Measurements from ENCODE around the gene PPP1R3D. TPM values are rescaled to one million over a fixed set of nuclear protein-coding genes. Genes with fewer than 3 reads are reported as not detected.

PPP1R3D gene
- total RNA-seq, 1 experiment from 2014 or later: 3.1 TPM

GRCh38 chr20:59977086-59977485 is 37.0 kb upstream of the PPP1R3D start:
- Histone ChIP-seq H3K9me3 (ENCODE audit: control insufficient read depth, low read depth, low read length) (no peaks in the 10 kb centered on the region), H3K56ac (ENCODE audit: insufficient read length, low read depth, low read length) (no peak overlapping the region), H2BK120ac (ENCODE audit: low read depth, low read length, poor library complexity, severe bottlenecking) (no peak overlapping the region), H2BK5ac (ENCODE audit: insufficient read length, low read length) (no peak overlapping the region), H3K79me2 (ENCODE audit: insufficient read depth, low read length) (no peaks in the 10 kb centered on the region), H3K4ac (ENCODE audit: low read depth, low read length) (no peak overlapping the region), H3K79me1 (ENCODE audit: insufficient read depth, low read depth, low read length, poor library complexity, severe bottlenecking) (no peaks in the 10 kb centered on the region), H3K27me3 (ENCODE audit: insufficient read depth, low read length) (no peaks in the 10 kb centered on the region), H2AK5ac (ENCODE audit: insufficient read length, low read length) (no peak overlapping the region), H3K14ac (ENCODE audit: insufficient read depth, low read length) (0 out of 2 replicates have a peak overlapping the region, but pooled peaks have one; percentile 28), H4K91ac (ENCODE audit: insufficient read length, low read depth, low read length) (no peak overlapping the region), H2BK12ac (ENCODE audit: insufficient read length, low read depth, low read length) (no peak overlapping the region), H3K23me2 (ENCODE audit: insufficient read length, low read depth, low read length, poor library complexity, severe bottlenecking) (no peaks in the 10 kb centered on the region), H4K8ac (replicated peaks; ENCODE audit: insufficient read length, low read depth, low read length) (no peak overlapping the region), H3K23ac (ENCODE audit: insufficient read length, low read depth, low read length) (no peak overlapping the region), H4K5ac (ENCODE audit: insufficient read length, low read depth, low read length) (no peak overlapping the region), H3K9ac (ENCODE audit: extremely low read depth, insufficient read length, low read length) (no peak overlapping the region), H2AFZ (ENCODE audit: low read length) (no peak overlapping the region), H2BK15ac (ENCODE audit: low read depth, low read length) (no peak overlapping the region; the same call in 1 of the 2 replicates), H3T11ph (ENCODE audit: low read length) (no peak overlapping the region), H4K20me1 (ENCODE audit: control insufficient read depth, insufficient read depth, insufficient read length) (no peaks in the 10 kb centered on the region), H3K18ac (ENCODE audit: insufficient read length, low read depth, low read length) (no peak overlapping the region), H3K4me1 (ENCODE audit: insufficient read depth, low read length) (no peaks in the 10 kb centered on the region), H3K27ac (ENCODE audit: insufficient read length, low read depth, low read length) (no peak overlapping the region), H3K4me2 (ENCODE audit: insufficient read depth, insufficient read length, low read length) (no peak overlapping the region), H2BK20ac (ENCODE audit: low read depth, low read length, poor library complexity, severe bottlenecking) (no peak overlapping the region)
- H3K9me3 Mint-ChIP-seq: no peaks in the 10 kb centered on the region
- no peak overlapping the region for H3K27ac Mint-ChIP-seq
- no peaks in the 10 kb centered on the region for H3K27me3 Mint-ChIP-seq (ENCODE audit: low read depth)
- no peak for DNase-seq
- H3K4me1 Mint-ChIP-seq: peaks cover 0 to 2% of the 10 kb centered on the region in 2 experiments; a peak in 1 of 4 replicates
- no CpG with 5 or more reads among the region's 9 CpGs for WGBS (ENCODE audit: extremely low coverage, insufficient read length, low lambda C conversion rate)
- H3K36me3 Mint-ChIP-seq (ENCODE audit: insufficient read depth in 1 of 3, low read depth in 3 of 3): no peaks in the 10 kb centered on the region
- no peak for TF ChIP-seq CTCF (conservative IDR thresholded peaks at IDR 0.05)
- H3K4me3 Mint-ChIP-seq: no peak overlapping the region

Measured in H9 (cell line).